ENCODE measurements around the gene TBL1Y. TPM values are rescaled to one million over a fixed set of nuclear protein-coding genes. Genes with fewer than 3 reads are reported as not detected.

TBL1Y gene
- total RNA-seq, 4 donors from 2014 or later: 0.81 to 1.3 TPM; not detected in 2

GRCh38 chrY:6977783-6978182 lies 67.3 kb downstream of the TBL1Y start:
- intact Hi-C loops (cut with DNase I; ENCODE audit: low total_unique reads): no loop called here
- DNase-seq (ENCODE audit: low spot score in 2 of 2): no peak
- TF ChIP-seq CTCF (IDR thresholded peaks at IDR 0.05) (no peak), POLR2A (IDR thresholded peaks at IDR 0.05) (no peak)
- H3K4me3 ChIP-seq (ENCODE audit: low read depth, poor library complexity, severe bottlenecking): no peak overlapping the region
- WGBS, 2 donors: 89% methylated on average over 5 of the region's 5 CpGs; no CpG with 5 or more reads in 1 of the 2 donors

GRCh38 chrY:6983221-6983620 lies 72.7 kb downstream of the TBL1Y start:
- no peak for DNase-seq (ENCODE audit: low spot score in 2 of 2)
- no peak overlapping the region for H3K4me3 ChIP-seq (ENCODE audit: low read depth, poor library complexity, severe bottlenecking)
- intact Hi-C loops (cut with DNase I; ENCODE audit: low total_unique reads): no loop called here
- TF ChIP-seq POLR2A (IDR thresholded peaks at IDR 0.05) (no peak), CTCF (IDR thresholded peaks at IDR 0.05) (no peak)
- WGBS, 2 donors: 36% methylated on average over 3 of the region's 3 CpGs; no CpG with 5 or more reads in 1 of the 2 donors

GRCh38 chrY:6987811-6988210 lies 77.3 kb downstream of the TBL1Y start:
- WGBS, 2 donors: 50% methylated on average over 1 of the region's 1 CpG; no CpG with 5 or more reads in 1 of the 2 donors
- DNase-seq (ENCODE audit: low spot score in 2 of 2): no peak
- no peak overlapping the region for H3K4me3 ChIP-seq (ENCODE audit: low read depth, poor library complexity, severe bottlenecking)
- TF ChIP-seq CTCF (IDR thresholded peaks at IDR 0.05) (no peak), POLR2A (IDR thresholded peaks at IDR 0.05) (no peak)
- intact Hi-C loops (cut with DNase I; ENCODE audit: low total_unique reads): no loop called here

GRCh38 chrY:6989886-6990620 lies 79.6 kb downstream of the TBL1Y start:
- WGBS, 2 donors: 94% methylated on average over 6 of the region's 6 CpGs; no CpG with 5 or more reads in 1 of the 2 donors
- intact Hi-C loops (cut with DNase I; ENCODE audit: low total_unique reads): no loop called here
- H3K4me3 ChIP-seq (ENCODE audit: low read depth, poor library complexity, severe bottlenecking): no peak overlapping the region
- TF ChIP-seq POLR2A (IDR thresholded peaks at IDR 0.05) (no peak), CTCF (IDR thresholded peaks at IDR 0.05) (no peak)
- no peak for DNase-seq (ENCODE audit: low spot score in 2 of 2)

GRCh38 chrY:6992041-6992440 lies 81.5 kb downstream of the TBL1Y start:
- intact Hi-C loops (cut with DNase I; ENCODE audit: low total_unique reads): no loop called here
- DNase-seq (ENCODE audit: low spot score in 2 of 2): no peak
- TF ChIP-seq POLR2A (IDR thresholded peaks at IDR 0.05): no peak
- WGBS, 2 donors: 52% methylated on average over 3 of the region's 3 CpGs; no CpG with 5 or more reads in 1 of the 2 donors
- no peak overlapping the region for H3K4me3 ChIP-seq (ENCODE audit: low read depth, poor library complexity, severe bottlenecking)

GRCh38 chrY:6995987-6996386 lies 85.5 kb downstream of the TBL1Y start:
- TF ChIP-seq POLR2A (IDR thresholded peaks at IDR 0.05): no peak
- no peak for TF ChIP-seq CTCF (IDR thresholded peaks at IDR 0.05)
- intact Hi-C loops (cut with DNase I; ENCODE audit: low total_unique reads): no loop called here
- H3K4me3 ChIP-seq (ENCODE audit: low read depth, poor library complexity, severe bottlenecking): no peak overlapping the region
- 50% methylated on average over 4 of the region's 4 CpGs; no CpG with 5 or more reads in 1 of the 2 donors for WGBS, 2 donors
- DNase-seq (ENCODE audit: low spot score in 2 of 2): no peak
